Stimulated activated CD4-positive, alpha-beta T cell treated with anti-CD3 and anti-CD28 coated beads, Interleukin-1b, Interleukin-23, amount 100 ng/mL, for 24 hours (primary cell): ENCODE results near the gene DLGAP1.

ENCODE experiments used
- DNase-seq, 4 experiments: peaks; one replicate each; pipeline ENCODE4 v3.0.0-alpha.2; 2020; ENCODE audit warnings: low read depth in 4 of 4, low spot score in 1 of 4

Gene DLGAP1

GRCh38 chr18:3952031-3952430, 503.1 kb downstream of the DLGAP1 start:
- DNase-seq = no peak

- no peak for DNase-seq
Observed at GRCh38 chr18:3950668-3951404, 504.3 kb downstream of the DLGAP1 start.

- no peak for DNase-seq
Observed at GRCh38 chr18:3948958-3949357, 506.1 kb downstream of the DLGAP1 start.

GRCh38 chr18:3947383-3947782, 507.7 kb downstream of the DLGAP1 start:
- no peak for DNase-seq

GRCh38 chr18:3935305-3935704, 519.8 kb downstream of the DLGAP1 start:
- no peak for DNase-seq

- DNase-seq = no peak
Observed at GRCh38 chr18:3932276-3932675, 522.8 kb downstream of the DLGAP1 start.

GRCh38 chr18:3931542-3932112, 523.5 kb downstream of the DLGAP1 start:
- no peak for DNase-seq

GRCh38 chr18:3931013-3931315, 524.1 kb downstream of the DLGAP1 start:
- DNase-seq = no peak

- DNase-seq = no peak
Observed at GRCh38 chr18:3930126-3931012, 524.7 kb downstream of the DLGAP1 start.

GRCh38 chr18:3924455-3924854, 530.7 kb downstream of the DLGAP1 start:
- no peak for DNase-seq

- DNase-seq = no peak
Observed at GRCh38 chr18:3923750-3924149, 531.4 kb downstream of the DLGAP1 start.

- no peak for DNase-seq
Observed at GRCh38 chr18:3921826-3922225, 533.3 kb downstream of the DLGAP1 start.

- no peak for DNase-seq
Observed at GRCh38 chr18:3920832-3921231, 534.3 kb downstream of the DLGAP1 start.

- DNase-seq = no peak
Observed at GRCh38 chr18:3919396-3920061, 535.6 kb downstream of the DLGAP1 start.

- no peak for DNase-seq
Observed at GRCh38 chr18:3916082-3916481, 539.0 kb downstream of the DLGAP1 start.

- no peak for DNase-seq
Observed at GRCh38 chr18:3914833-3915610, 540.1 kb downstream of the DLGAP1 start.

GRCh38 chr18:3914109-3914508, 541.0 kb downstream of the DLGAP1 start:
- DNase-seq = no peak

GRCh38 chr18:3912705-3913104, 542.4 kb downstream of the DLGAP1 start:
- DNase-seq = no peak

GRCh38 chr18:3911413-3911812, 543.7 kb downstream of the DLGAP1 start:
- no peak for DNase-seq

- DNase-seq = no peak
Observed at GRCh38 chr18:3910512-3910911, 544.6 kb downstream of the DLGAP1 start.

- no peak for DNase-seq
Observed at GRCh38 chr18:3907955-3908354, 547.2 kb downstream of the DLGAP1 start.
